ENCODE results near the gene OGN. TPM values are rescaled to one million over a fixed set of nuclear protein-coding genes. Genes with fewer than 3 reads are reported as not detected.

The OGN gene
- total RNA-seq, 1 donor from 2014 or later: not detected

DNA sequence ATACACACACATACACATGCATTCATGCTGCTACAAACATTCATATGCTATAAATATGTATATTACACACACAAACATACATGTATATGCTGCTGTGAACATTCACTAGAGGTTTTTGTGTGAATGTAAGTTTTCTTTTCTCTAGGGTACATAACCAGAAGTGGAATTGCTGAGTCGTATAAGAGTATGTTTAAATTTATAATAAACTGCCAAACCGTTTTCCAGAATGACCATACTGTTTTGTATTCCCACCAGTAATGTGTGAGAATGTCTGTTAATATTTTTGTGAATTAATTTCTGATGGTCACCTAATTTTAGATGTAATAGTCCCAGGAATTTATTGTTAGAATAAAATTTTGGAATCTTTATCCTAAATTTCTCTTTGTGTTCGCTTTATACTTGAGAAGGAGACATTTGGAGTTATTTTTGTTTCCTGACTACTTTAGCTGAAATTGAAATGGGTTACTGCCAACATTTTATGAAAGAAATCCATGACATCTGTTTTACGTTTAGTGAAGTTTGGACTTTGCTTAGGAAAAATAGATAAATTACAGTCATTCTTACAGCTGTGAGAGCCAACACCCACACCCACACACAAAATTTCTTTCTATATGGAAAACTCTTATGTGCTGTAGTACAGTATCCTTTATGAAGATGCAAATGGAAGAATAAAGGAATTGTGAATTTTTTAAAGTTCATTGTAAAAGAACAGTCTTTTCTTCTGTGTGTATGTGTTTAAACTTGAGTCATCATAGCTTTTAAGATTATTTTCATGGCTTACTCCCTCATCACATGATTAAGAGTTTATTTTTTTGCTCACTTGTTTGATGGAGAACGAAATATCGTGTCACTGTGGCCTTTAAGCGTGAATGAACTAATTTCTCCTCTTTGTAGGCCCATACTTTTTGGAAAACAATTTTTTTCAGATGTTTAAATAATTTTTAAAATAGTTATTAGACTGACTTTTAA is 54.3 kb downstream of the OGN start:
- ATAC-seq (no peak), DNase-seq (ENCODE audit: low spot score) (no peak)

DNA sequence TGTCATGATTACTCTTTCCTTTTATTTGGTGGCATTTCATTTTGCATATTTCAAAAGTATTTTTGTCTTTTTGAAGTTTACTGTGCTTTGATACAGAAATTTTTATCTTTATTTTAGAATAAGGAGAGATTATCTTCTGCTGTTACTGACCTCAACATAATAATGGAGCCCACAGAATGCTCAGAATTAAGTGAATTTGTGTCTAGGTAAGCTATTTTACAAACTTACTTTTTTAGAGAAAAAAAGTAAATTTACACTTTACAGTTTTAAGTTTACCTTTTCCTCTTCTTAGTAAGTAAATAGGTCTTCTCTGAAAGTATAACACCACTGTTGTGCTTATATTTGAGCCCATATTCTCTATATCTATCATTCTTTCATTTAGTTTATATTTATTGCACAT is 58.8 kb downstream of the OGN start:
- DNase-seq (ENCODE audit: low spot score): no peak
- no peak for ATAC-seq

DNA sequence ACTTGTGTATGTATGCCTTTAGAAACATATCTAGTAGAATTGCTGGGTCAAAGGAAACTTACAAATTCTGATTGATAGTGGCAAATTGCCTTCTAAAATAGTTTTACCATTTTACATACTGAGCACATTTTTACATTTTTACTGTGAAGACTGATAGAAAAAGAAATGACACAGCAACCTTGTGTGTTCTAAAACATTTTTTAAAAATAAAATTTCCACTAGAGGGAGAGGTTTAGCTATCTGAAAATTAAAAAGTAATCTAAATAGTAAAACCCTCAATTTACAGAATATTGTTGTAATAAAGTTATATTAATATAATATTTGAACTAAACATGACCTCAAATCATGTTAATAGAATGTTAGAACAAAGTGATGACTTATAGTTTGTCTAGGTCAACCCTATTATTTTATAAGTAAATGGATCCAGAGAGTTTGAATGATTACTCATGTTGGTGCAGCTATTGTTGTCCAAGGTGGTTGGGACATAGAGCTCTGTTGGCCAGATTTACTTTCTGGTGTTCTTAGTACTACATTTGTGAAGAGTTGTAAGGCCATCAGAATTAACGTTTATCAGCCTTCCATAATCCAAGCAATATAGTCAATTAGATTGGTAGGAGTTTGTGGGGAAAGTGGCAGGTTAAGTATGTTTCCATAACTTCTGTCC is 61.4 kb downstream of the OGN start:
- DNase-seq (ENCODE audit: low spot score): no peak
- ATAC-seq: no peak

DNA sequence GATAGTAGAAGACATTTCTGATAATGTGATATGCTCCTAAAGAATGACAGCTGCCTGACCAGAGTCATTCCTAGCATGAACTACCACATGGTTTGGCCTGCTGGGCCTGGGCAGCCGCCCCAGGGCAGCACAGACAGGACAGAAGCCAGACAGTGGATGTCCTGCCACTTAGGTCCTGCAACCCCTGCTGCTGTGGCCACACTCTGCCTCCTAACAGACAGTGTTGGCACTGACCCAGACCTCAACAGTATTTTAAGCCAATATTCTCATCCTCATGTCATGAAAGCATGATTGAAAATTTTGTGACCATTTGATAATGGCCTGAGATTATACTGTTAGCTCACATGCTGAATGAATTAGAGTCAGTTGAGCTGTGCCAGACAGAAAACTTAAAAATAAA is 62.8 kb downstream of the OGN start:
- DNase-seq (ENCODE audit: low spot score) (no peak), ATAC-seq (no peak)

DNA sequence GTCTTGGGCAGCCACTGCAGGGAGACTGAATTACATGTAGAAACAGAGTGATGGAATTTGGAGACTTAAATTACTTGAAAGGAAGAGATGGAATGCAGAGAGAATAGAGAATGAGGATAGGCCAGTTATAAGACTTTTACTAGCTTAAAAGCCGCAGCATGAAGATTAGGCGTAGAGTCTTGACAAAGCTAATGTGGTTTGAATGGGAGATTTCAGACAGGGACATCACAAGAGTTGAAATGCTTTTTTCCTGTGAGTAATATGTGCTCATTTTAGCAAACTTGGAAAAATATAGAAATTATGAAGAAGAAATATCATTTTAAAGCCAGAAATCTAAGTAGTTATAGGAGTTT is 71.1 kb downstream of the OGN start:
- no peak for ATAC-seq
- no peak for DNase-seq (ENCODE audit: low spot score)

Other genes with a start within 250 kb of the OGN start
- 31.5 TPM for gene IARS1, start 110.9 kb downstream of the OGN start, total RNA-seq
- gene NOL8, start 79.2 kb downstream of the OGN start, total RNA-seq: 9.7 TPM
- 1.2 TPM for gene CENPP, start 78.6 kb downstream of the OGN start, total RNA-seq
- gene OMD, start 19.9 kb upstream of the OGN start, total RNA-seq: 0.13 TPM
- gene ASPN, start 77.9 kb upstream of the OGN start, total RNA-seq: 5.4 TPM
- gene ECM2, start 131.4 kb upstream of the OGN start, total RNA-seq: 21.0 TPM

Measured in left lobe of liver (tissue), 2 donors.